K562 (cell line): ENCODE measurements around the gene TLR8. TPM values are rescaled to one million over a fixed set of nuclear protein-coding genes. Genes with fewer than 3 reads are reported as not detected.
A peak's percentile ranks its signal among the peaks of the same experiment; 100 is the strongest.

Experiments used
- CUX1 ChIP-seq: fragments of 200-800 bp; sonication (Bioruptor generic); IDR thresholded peaks from 2 replicates; pipeline ENCODE4 v1.6.1; 2016; ENCODE audit warnings: missing genetic modification characterization, missing compliant biosample characterization
- ELF1 ChIP-seq: fragments of 200-800 bp; sonication (Bioruptor generic); IDR thresholded peaks from 2 replicates; pipeline ENCODE4 v1.6.1; 2016; ENCODE audit warnings: missing genetic modification characterization, missing compliant biosample characterization
- LCOR ChIP-seq: sonication (generic); formaldehyde crosslinking; IDR thresholded peaks from 2 replicates; pipeline ENCODE4 v1.8.0; 2022; ENCODE audit warnings: mild to moderate bottlenecking, missing genetic modification reagents
- NCOR1 ChIP-seq: fragments of 450-650 bp; IDR thresholded peaks from 2 replicates; pipeline ENCODE4 v1.6.1; 2016; ENCODE audit warnings: mild to moderate bottlenecking, moderate library complexity
- PRMT5 ChIP-seq: sonication (generic); formaldehyde crosslinking; IDR thresholded peaks from 2 replicates; pipeline ENCODE4 v1.5.0; 2020; ENCODE audit warnings: missing genetic modification reagents
- RNF2 ChIP-seq: sonication (generic); IDR thresholded peaks from 2 replicates; pipeline ENCODE4 v1.6.1; 2016
- TARDBP ChIP-seq: fragments of 450-650 bp; IDR thresholded peaks from 2 replicates; pipeline ENCODE4 v1.6.1; 2016
- USF1 ChIP-seq: sonication (generic); formaldehyde crosslinking; IDR thresholded peaks from 2 replicates; pipeline ENCODE4 v1.9.0; 2022; ENCODE audit warnings: mild to moderate bottlenecking, missing genetic modification reagents
- XRCC4 ChIP-seq: IDR thresholded peaks from one replicate; pipeline ENCODE4 v1.6.1; 2011; ENCODE audit not compliant: insufficient read depth, insufficient read length; ENCODE audit errors: extremely low read depth
- ZC3H11A ChIP-seq: IDR thresholded peaks from 2 replicates; pipeline ENCODE4 v1.6.1; 2012; ENCODE audit warnings: low read depth, low read length, improper control_type of control experiment
- ZNF253 ChIP-seq: fragments of 250-450 bp; sonication (Bioruptor Pico); conservative IDR thresholded peaks from 2 replicates; pipeline ENCODE4 v1.6.1; 2021; ENCODE audit warnings: mild to moderate bottlenecking
- ZNF740 ChIP-seq, 3 experiments: fragments of 200-800 bp in 1 of 3; sonication (Bioruptor generic) in 1 of 3; sonication (generic) in 1 of 3; formaldehyde crosslinking in 1 of 3; IDR thresholded peaks; 2 replicates each; pipeline versions ENCODE4 v1.6.1 to v1.8.0; 2016 to 2022; ENCODE audit warnings: mild to moderate bottlenecking in 2 of 3, missing compliant biosample characterization in 2 of 3, missing genetic modification characterization in 2 of 3, missing genetic modification reagents in 1 of 3
- polyA plus RNA-seq, 8 experiments: library from polyadenylated mRNA; depleted of rRNA in 4 of 8; stranded (reverse) in 5 of 8; unstranded in 3 of 8; fragments of >200 nt; fragmentation: Nextera tagmentation in 2 of 8; fragmentation: Illumina TruSeq in 1 of 8; extraction: Ambion mirVana in 2 of 8; extraction: Trizol in 1 of 8; gene quantifications; 2 replicates each; pipeline versions ENCODE4 v1.2.1 to v1.2.3, GENCODE V29; 2011 to 2014; ENCODE audit warnings: inconsistent platforms in 1 of 8, missing spikeins in 1 of 8
- total RNA-seq, 7 experiments: library from RNA; depleted of rRNA in 6 of 7; stranded (reverse); fragments of >200 nt in 6 of 7; fragmentation: Illumina TruSeq in 2 of 7; extraction: Trizol in 2 of 7; gene quantifications; 2 replicates each; pipeline versions ENCODE4 v1.2.1 to v1.2.3, GENCODE V29; 2011 to 2021; ENCODE audit warnings: low replicate concordance in 1 of 7
- TF ChIP-seq, protein P1 (sequence below), 2 experiments: fragments of 450-650 bp in 1 of 2; IDR thresholded peaks; 2 replicates each; pipeline ENCODE4 v1.6.1; 2011 to 2017; ENCODE audit warnings: low read depth in 2 of 2, antibody characterized with exemption in 1 of 2, borderline replicate concordance in 1 of 2, low read length in 1 of 2, mild to moderate bottlenecking in 1 of 2, mixed read lengths in 1 of 2; ENCODE audit not compliant: control insufficient read depth in 1 of 2
- TF ChIP-seq, protein P2 (sequence below): fragments of 250-450 bp; sonication (Bioruptor Pico); IDR thresholded peaks from 2 replicates; pipeline ENCODE4 v1.5.0; 2022; ENCODE audit warnings: mild to moderate bottlenecking

The TLR8 gene
- total and polyA plus RNA-seq, 9 of the 15 experiments (the other 6 are each of a cell fraction or from before 2014, with no cell fraction given), result not detected

GRCh38 chrX:12949927-12950656 is 43.7 kb downstream of the TLR8 start (continued):
- TF ChIP-seq CUX1 (CRISPR knock-in tag), result no peak
- no peak for TF ChIP-seq ZNF253 (CRISPR knock-in tag)
- TF ChIP-seq LCOR (CRISPR knock-in tag), result no peak
- TF ChIP-seq RNF2, result no peak
- TF ChIP-seq, protein P1, sequence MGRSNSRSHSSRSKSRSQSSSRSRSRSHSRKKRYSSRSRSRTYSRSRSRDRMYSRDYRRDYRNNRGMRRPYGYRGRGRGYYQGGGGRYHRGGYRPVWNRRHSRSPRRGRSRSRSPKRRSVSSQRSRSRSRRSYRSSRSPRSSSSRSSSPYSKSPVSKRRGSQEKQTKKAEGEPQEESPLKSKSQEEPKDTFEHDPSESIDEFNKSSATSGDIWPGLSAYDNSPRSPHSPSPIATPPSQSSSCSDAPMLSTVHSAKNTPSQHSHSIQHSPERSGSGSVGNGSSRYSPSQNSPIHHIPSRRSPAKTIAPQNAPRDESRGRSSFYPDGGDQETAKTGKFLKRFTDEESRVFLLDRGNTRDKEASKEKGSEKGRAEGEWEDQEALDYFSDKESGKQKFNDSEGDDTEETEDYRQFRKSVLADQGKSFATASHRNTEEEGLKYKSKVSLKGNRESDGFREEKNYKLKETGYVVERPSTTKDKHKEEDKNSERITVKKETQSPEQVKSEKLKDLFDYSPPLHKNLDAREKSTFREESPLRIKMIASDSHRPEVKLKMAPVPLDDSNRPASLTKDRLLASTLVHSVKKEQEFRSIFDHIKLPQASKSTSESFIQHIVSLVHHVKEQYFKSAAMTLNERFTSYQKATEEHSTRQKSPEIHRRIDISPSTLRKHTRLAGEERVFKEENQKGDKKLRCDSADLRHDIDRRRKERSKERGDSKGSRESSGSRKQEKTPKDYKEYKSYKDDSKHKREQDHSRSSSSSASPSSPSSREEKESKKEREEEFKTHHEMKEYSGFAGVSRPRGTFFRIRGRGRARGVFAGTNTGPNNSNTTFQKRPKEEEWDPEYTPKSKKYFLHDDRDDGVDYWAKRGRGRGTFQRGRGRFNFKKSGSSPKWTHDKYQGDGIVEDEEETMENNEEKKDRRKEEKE (IDR thresholded peaks at IDR 0.05; ENCODE audit: borderline replicate concordance in 1 of 2, control insufficient read depth in 1 of 2, low read depth in 2 of 2, low read length in 1 of 2), result no peak
- TF ChIP-seq USF1 (CRISPR knock-in tag), result peak; percentile 96
- TF ChIP-seq XRCC4, result no peak
- TF ChIP-seq ZNF740 (CRISPR knock-in tag; IDR thresholded peaks at IDR 0.05), result no peak
- no peak for TF ChIP-seq ZNF740 (tag; IDR thresholded peaks at IDR 0.05)
- TF ChIP-seq NCOR1, result 0 out of 2 replicates have a peak, but pooled peaks have one; percentile 10
- no peak for TF ChIP-seq ZC3H11A
- TF ChIP-seq PRMT5 (CRISPR knock-in tag), result no peak
- TF ChIP-seq, protein P2, sequence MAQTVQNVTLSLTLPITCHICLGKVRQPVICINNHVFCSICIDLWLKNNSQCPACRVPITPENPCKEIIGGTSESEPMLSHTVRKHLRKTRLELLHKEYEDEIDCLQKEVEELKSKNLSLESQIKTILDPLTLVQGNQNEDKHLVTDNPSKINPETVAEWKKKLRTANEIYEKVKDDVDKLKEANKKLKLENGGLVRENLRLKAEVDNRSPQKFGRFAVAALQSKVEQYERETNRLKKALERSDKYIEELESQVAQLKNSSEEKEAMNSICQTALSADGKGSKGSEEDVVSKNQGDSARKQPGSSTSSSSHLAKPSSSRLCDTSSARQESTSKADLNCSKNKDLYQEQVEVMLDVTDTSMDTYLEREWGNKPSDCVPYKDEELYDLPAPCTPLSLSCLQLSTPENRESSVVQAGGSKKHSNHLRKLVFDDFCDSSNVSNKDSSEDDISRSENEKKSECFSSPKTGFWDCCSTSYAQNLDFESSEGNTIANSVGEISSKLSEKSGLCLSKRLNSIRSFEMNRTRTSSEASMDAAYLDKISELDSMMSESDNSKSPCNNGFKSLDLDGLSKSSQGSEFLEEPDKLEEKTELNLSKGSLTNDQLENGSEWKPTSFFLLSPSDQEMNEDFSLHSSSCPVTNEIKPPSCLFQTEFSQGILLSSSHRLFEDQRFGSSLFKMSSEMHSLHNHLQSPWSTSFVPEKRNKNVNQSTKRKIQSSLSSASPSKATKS, result no peak
- TF ChIP-seq TARDBP, result no peak
- no peak for TF ChIP-seq ELF1 (tag)
